Prostate gland (tissue), 2 donors: ENCODE data around the gene CLK3.

Source experiments
- CTCF ChIP-seq, 4 experiments: fragments of 200-600 bp in 2 of 4; fragments of 450-650 bp in 2 of 4; sonication (generic) in 2 of 4; IDR thresholded peaks; 1 replicate in 3 of 4; 2 replicates in 1 of 4; pipeline ENCODE4 v1.5.1; 2016 to 2019; ENCODE audit warnings: antibody characterized with exemption in 4 of 4, mild to moderate bottlenecking in 2 of 4, moderate library complexity in 2 of 4
- POLR2A ChIP-seq: fragments of 450-650 bp; IDR thresholded peaks from one replicate; pipeline ENCODE4 v1.6.1; 2016; ENCODE audit warnings: antibody characterized with exemption, mild to moderate bottlenecking

- TF ChIP-seq CTCF (IDR thresholded peaks at IDR 0.05), result no peak
- no peak for TF ChIP-seq POLR2A
Observed at GRCh38 chr15:74618841-74619596, 3.4 kb downstream of the CLK3 start.
